HFFc6 (cell line): ENCODE results near the gene AQP12A. TPM values are rescaled to one million over a fixed set of nuclear protein-coding genes. Genes with fewer than 3 reads are reported as not detected.
"Not testable (repeated sequence)": the region's sequence is repeated elsewhere in the genome, so short reads cannot be mapped to it uniquely, and the experiment has no call there.

Source experiments
- DNase-seq: peaks from one replicate; pipeline ENCODE4 v3.0.0-alpha.2; 2018
- H3K27ac Mint-ChIP-seq: 2 replicates; pipeline ENCODE4 v1.8.0; 2020; ENCODE audit warnings: mild to moderate bottlenecking, mixed read lengths
- H3K27me3 Mint-ChIP-seq: 2 replicates; pipeline ENCODE4 v1.8.0; 2021; ENCODE audit warnings: mild to moderate bottlenecking, moderate library complexity, mixed read lengths; ENCODE audit not compliant: insufficient read depth
- H3K36me3 Mint-ChIP-seq: 2 replicates; pipeline ENCODE4 v1.8.0; 2021; ENCODE audit warnings: low read depth, mixed read lengths
- H3K4me1 Mint-ChIP-seq: 2 replicates; pipeline ENCODE4 v1.8.0; 2020; ENCODE audit warnings: low read depth, mixed read lengths
- H3K4me3 Mint-ChIP-seq: 2 replicates; pipeline ENCODE4 v1.8.0; 2020; ENCODE audit warnings: mild to moderate bottlenecking, moderate library complexity, mixed read lengths
- H3K9me3 Mint-ChIP-seq: 2 replicates; pipeline ENCODE4 v1.8.0; 2020; ENCODE audit warnings: mild to moderate bottlenecking, mixed read lengths
- long read RNA-seq: library from polyadenylated mRNA; unstranded; transcript quantifications from one replicate; pipeline ENCODE4 v2.0.0, GENCODE V29; 2019
- total RNA-seq, 6 experiments: library from RNA; stranded (reverse); fragmentation: NEBNext Ultra II Directional; extraction: Animal tissue kit (Norgen Biotek cat#: 25700); gene quantifications; 2 replicates in 1 of 6; 3 replicates in 5 of 6; pipeline ENCODE4 v1.2.3, GENCODE V29; 2021
- TF ChIP-seq, protein P1 (sequence below): fragments of 200-600 bp; sonication (generic); IDR thresholded peaks from 2 replicates; pipeline ENCODE4 v1.5.0; 2021; ENCODE audit warnings: antibody characterized with exemption, mild to moderate bottlenecking

Gene AQP12A, protein sequence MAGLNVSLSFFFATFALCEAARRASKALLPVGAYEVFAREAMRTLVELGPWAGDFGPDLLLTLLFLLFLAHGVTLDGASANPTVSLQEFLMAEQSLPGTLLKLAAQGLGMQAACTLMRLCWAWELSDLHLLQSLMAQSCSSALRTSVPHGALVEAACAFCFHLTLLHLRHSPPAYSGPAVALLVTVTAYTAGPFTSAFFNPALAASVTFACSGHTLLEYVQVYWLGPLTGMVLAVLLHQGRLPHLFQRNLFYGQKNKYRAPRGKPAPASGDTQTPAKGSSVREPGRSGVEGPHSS
- total RNA-seq: not detected
- long read RNA-seq: 0 reads

DNA sequence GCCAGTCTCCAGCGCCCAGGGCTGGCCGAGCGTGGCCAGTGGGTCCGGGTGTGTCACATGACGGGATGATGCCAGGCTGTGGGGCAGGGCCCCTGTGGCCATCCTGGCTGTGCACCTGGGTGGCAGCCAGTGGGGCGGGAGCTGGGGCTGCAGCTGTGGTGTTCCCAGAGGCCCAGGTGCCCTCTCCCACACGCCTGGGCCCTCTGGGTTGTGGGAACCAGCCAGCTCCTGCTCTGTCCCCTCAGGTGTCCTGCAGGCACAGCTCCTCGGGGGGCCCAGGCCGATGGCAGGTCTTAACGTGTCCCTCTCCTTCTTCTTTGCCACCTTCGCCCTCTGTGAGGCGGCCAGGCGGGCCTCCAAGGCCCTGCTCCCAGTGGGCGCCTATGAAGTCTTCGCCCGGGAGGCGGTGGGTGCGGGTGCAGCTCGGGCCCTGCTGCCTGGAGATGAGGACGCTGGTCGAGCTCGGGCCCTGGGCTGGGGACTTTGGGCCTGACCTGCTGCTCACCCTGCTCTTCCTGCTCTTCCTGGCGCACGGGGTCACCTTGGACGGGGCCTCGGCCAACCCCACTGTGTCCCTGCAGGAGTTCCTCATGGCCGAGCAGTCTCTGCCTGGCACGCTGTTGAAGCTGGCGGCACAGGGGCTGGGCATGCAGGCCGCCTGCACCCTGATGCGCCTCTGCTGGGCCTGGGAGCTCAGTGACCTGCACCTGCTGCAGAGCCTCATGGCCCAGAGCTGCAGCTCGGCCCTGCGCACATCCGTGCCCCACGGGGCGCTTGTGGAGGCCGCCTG lies at the start of gene AQP12A:
Gene AQP12A, plus strand, starts transcription at position 236 of the 790 bp plus-strand sequence. Its CDS starts 48 bp downstream, at position 284.
- not testable (repeated sequence) for H3K9me3 Mint-ChIP-seq, H3K27ac Mint-ChIP-seq, H3K4me3 Mint-ChIP-seq, DNase-seq, H3K36me3 Mint-ChIP-seq, H3K4me1 Mint-ChIP-seq, H3K27me3 Mint-ChIP-seq

DNA sequence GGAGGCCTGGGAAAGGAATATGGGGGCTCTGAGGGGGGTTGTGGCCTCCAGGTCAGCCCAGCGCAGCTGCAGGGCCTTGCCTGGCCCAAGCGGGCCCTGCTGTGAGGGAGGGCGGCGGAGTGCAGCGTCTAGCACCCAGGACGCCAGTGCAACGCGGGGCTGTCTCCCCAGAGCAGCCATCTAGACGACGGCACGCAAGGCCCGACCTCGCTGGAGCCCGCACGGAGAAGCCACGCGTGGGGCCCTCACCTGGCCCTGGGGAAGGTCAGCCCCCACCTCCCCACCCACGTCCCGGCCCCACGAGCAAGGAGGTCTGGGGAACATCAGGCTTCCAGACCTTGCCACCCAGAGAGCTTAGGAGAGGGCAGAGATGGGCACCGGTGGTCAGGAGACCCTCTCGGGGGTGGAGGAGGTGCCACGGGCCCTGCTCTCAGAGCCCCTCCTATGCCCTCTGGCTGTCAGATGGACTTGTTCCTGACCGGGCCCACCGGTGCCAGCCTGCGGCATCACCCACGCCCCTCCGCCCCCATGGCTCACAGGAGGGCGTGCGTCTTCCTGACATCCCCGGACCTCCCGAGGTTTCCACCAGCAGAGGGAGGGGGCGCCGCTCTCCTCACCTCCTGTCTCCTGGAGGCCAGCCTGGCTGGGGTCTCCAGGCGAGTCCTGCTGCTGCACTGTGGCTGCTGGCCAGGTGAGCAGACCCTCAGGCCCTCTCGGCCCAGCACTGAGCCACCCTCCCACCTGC lies 49.4 kb upstream of the AQP12A start:
- no peaks in the 10 kb centered on the region for H3K9me3 Mint-ChIP-seq
- peaks cover 36% of the 10 kb centered on the region for H3K27me3 Mint-ChIP-seq
- no peaks in the 10 kb centered on the region for H3K4me1 Mint-ChIP-seq
- H3K27ac Mint-ChIP-seq: no peak overlapping the region
- no peaks in the 10 kb centered on the region for H3K36me3 Mint-ChIP-seq
- no peak for DNase-seq
- no peak overlapping the region for H3K4me3 Mint-ChIP-seq
- TF ChIP-seq, protein P1, sequence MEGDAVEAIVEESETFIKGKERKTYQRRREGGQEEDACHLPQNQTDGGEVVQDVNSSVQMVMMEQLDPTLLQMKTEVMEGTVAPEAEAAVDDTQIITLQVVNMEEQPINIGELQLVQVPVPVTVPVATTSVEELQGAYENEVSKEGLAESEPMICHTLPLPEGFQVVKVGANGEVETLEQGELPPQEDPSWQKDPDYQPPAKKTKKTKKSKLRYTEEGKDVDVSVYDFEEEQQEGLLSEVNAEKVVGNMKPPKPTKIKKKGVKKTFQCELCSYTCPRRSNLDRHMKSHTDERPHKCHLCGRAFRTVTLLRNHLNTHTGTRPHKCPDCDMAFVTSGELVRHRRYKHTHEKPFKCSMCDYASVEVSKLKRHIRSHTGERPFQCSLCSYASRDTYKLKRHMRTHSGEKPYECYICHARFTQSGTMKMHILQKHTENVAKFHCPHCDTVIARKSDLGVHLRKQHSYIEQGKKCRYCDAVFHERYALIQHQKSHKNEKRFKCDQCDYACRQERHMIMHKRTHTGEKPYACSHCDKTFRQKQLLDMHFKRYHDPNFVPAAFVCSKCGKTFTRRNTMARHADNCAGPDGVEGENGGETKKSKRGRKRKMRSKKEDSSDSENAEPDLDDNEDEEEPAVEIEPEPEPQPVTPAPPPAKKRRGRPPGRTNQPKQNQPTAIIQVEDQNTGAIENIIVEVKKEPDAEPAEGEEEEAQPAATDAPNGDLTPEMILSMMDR: no peak

DNA sequence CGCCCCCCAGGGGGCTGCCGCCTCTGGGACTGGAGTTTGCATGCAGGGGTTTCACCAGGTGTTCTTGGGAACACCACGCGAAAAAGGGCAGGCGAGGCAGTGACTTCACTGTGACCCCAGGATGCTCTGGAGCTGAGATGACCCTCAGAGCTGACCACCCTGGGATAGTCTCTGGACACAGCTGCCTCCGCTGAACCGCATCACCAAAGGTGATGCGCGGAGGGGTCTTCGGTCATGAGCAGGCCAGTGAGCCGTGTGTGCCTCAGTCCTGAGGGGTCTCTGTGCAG lies 48.9 kb upstream of the AQP12A start:
- Mint-ChIP-seq H3K27me3 (peaks cover 39% of the 10 kb centered on the region), H3K4me3 (no peak overlapping the region), H3K36me3 (no peaks in the 10 kb centered on the region)

DNA sequence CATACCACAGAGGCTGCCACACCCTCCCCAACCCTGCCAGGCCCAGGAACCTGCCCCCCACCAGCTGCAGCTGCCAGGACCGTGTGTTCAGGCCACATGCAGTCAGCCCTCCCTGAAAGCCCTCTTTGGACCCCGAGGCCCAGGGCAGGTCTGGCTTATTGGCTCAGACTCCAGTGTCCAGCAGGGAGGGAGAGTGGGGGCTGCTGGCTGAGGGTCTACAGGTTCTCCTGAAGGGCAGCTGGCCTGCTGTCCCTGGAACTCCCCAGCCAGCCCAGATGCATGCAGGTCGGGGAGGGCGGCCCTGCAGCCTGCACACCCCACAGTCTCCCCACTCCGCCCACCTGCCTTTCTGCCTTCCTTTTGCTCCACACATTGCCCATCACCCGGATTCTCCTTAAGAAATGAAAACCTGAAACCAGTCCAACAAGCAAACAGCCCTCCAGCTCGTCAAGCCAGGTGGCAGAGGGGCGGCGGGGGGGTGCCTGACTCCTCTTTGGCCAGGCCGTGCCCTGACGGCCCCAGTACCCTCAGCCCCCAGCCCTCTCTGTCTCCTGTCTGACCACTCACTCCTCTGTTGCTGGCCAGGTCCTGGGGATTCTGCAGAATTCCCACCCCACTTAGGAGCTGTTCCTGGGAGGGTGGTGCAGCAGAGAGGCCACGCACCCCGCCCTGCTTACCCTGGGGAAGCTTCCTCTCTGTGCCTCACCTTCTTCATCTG lies 48.4 kb upstream of the AQP12A start:
- Mint-ChIP-seq H3K27me3 (peaks cover 39% of the 10 kb centered on the region), H3K4me1 (no peaks in the 10 kb centered on the region), H3K27ac (no peak overlapping the region), H3K4me3 (no peak overlapping the region), H3K9me3 (no peaks in the 10 kb centered on the region), H3K36me3 (no peaks in the 10 kb centered on the region)
- DNase-seq: no peak
- TF ChIP-seq, protein P1: no peak

More for the DNA sequence above, 48.9 kb upstream of the AQP12A start:
- H3K4me1 Mint-ChIP-seq: no peaks in the 10 kb centered on the region
- no peaks in the 10 kb centered on the region for H3K9me3 Mint-ChIP-seq
- no peak for DNase-seq
- H3K27ac Mint-ChIP-seq: no peak overlapping the region
- TF ChIP-seq, protein P1: no peak

DNA sequence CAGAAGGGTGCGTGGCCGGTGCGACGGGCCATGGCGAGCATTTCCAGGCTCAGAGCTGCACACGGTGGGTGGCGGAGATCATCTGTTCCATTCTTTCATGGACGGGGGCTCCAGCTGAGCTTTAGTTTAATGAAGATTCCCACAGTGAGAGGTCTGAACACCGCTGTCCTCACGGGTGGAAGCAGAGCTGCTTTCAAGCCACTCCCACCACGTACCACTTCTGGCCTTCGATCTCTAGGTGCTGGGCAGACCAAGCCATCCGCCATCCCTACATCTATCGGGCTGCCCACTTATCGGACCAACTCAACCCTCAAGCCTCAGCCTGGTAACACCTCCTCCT lies 47.9 kb upstream of the AQP12A start:
- no peaks in the 10 kb centered on the region for H3K36me3 Mint-ChIP-seq

More for the DNA sequence above, 47.9 kb upstream of the AQP12A start:
- Mint-ChIP-seq H3K27ac (no peak overlapping the region), H3K4me1 (no peaks in the 10 kb centered on the region), H3K4me3 (no peak overlapping the region), H3K27me3 (peaks cover 39% of the 10 kb centered on the region), H3K9me3 (no peaks in the 10 kb centered on the region)
- DNase-seq: no peak
- TF ChIP-seq, protein P1: no peak
